PFSK-1 (cell line): ENCODE measurements around the gene AMPD3.

ENCODE experiments used
- FOXP2 ChIP-seq: optimal IDR thresholded peaks from 2 replicates; pipeline ENCODE3; 2011; ENCODE audit warnings: borderline replicate concordance, control low read depth, inconsistent platforms; ENCODE audit not compliant: insufficient read depth; ENCODE audit errors: extremely low read length, extremely low read depth
- POLR2AphosphoS5 ChIP-seq: IDR thresholded peaks from 2 replicates; pipeline ENCODE4 v1.6.1; 2012; ENCODE audit warnings: low read depth, mild to moderate bottlenecking, control low read depth, low read length, moderate library complexity
- REST ChIP-seq, 2 experiments: IDR thresholded peaks; 2 replicates each; pipeline versions ENCODE4 v1.6.1 to v1.8.0; 2011 to 2012; ENCODE audit warnings: low read depth in 2 of 2, low read length in 2 of 2, control low read depth in 1 of 2, inconsistent platforms in 1 of 2, mild to moderate bottlenecking in 1 of 2, moderate library complexity in 1 of 2; ENCODE audit not compliant: insufficient read depth in 1 of 2
- SIN3A ChIP-seq: IDR thresholded peaks from 2 replicates; pipeline ENCODE4 v1.6.1; 2012; ENCODE audit warnings: mild to moderate bottlenecking, low read length, moderate library complexity, borderline replicate concordance; ENCODE audit not compliant: insufficient read depth
- TAF1 ChIP-seq: IDR thresholded peaks from 2 replicates; pipeline ENCODE4 v1.6.1; 2012; ENCODE audit warnings: low read length, control low read depth, borderline replicate concordance; ENCODE audit not compliant: insufficient read depth

AMPD3 gene

GRCh38 chr11:10496296-10496936 is 41.4 kb downstream of the AMPD3 start:
- TF ChIP-seq POLR2AphosphoS5 (no peak), REST (IDR thresholded peaks at IDR 0.05; ENCODE audit: insufficient read depth in 1 of 2, low read depth in 2 of 2, low read length in 2 of 2) (no peak)

- no peak for TF ChIP-seq FOXP2
- no peak for TF ChIP-seq REST (IDR thresholded peaks at IDR 0.05; ENCODE audit: insufficient read depth in 1 of 2, low read depth in 2 of 2, low read length in 2 of 2)
- no peak for TF ChIP-seq TAF1
- TF ChIP-seq POLR2AphosphoS5, result no peak
- TF ChIP-seq SIN3A, result no peak
Observed at GRCh38 chr11:10497371-10498021, 42.4 kb downstream of the AMPD3 start.

- TF ChIP-seq REST (IDR thresholded peaks at IDR 0.05; ENCODE audit: insufficient read depth in 1 of 2, low read depth in 2 of 2, low read length in 2 of 2), result no peak
- TF ChIP-seq POLR2AphosphoS5, result no peak
- no peak for TF ChIP-seq FOXP2
- TF ChIP-seq SIN3A, result no peak
- no peak for TF ChIP-seq TAF1
Observed at GRCh38 chr11:10498022-10498400, 42.9 kb downstream of the AMPD3 start.

GRCh38 chr11:10498426-10499250 is 43.6 kb downstream of the AMPD3 start:
- TF ChIP-seq TAF1 (no peak), SIN3A (no peak), POLR2AphosphoS5 (no peak), REST (IDR thresholded peaks at IDR 0.05; ENCODE audit: insufficient read depth in 1 of 2, low read depth in 2 of 2, low read length in 2 of 2) (no peak), FOXP2 (no peak)
